Activated naive CD4-positive, alpha-beta T cell treated with anti-CD3 and anti-CD28 coated beads for 36 hours (primary cell): ENCODE results near the gene GJA3. TPM values are rescaled to one million over a fixed set of nuclear protein-coding genes. Genes with fewer than 3 reads are reported as not detected.

Experiments used
- CTCF ChIA-PET: fragments of 350-600 bp; sonication (Branson Sonifier 250); formaldehyde crosslinking; loops from one replicate; lab custom pipeline; 2021; ENCODE audit warnings: antibody characterized with exemption; lab: Charles Lee
- DNase-seq: peaks from one replicate; pipeline ENCODE4 v3.0.0-alpha.2; 2020
- H3K27ac Mint-ChIP-seq: one replicate; pipeline ENCODE4 v1.8.0; 2021; ENCODE audit warnings: mild to moderate bottlenecking, mixed read lengths
- H3K27me3 Mint-ChIP-seq: one replicate; pipeline ENCODE4 v1.8.0; 2021; ENCODE audit warnings: low read depth, mixed read lengths
- H3K36me3 Mint-ChIP-seq: one replicate; pipeline ENCODE4 v1.8.0; 2021; ENCODE audit warnings: low read depth, mixed read lengths
- H3K4me1 Mint-ChIP-seq: one replicate; pipeline ENCODE4 v1.8.0; 2021; ENCODE audit warnings: low read depth, mixed read lengths
- H3K4me3 Mint-ChIP-seq: one replicate; pipeline ENCODE4 v1.8.0; 2021; ENCODE audit warnings: mild to moderate bottlenecking, moderate library complexity, mixed read lengths
- H3K9me3 Mint-ChIP-seq: one replicate; pipeline ENCODE4 v1.8.0; 2021; ENCODE audit warnings: mixed read lengths
- intact Hi-C: fragments of 100-400 bp; cut with micrococcal nuclease; formaldehyde crosslinking; loops from one replicate; pipeline ENCODE4 v1.15.1; 2023
- total RNA-seq, 2 experiments: library from RNA; stranded (reverse); gene quantifications; one replicate each; pipeline ENCODE4 v1.2.3, GENCODE V29; 2021

GJA3 gene
- total RNA-seq, 2 experiments from 2014 or later: 0.05 to 0.10 TPM

DNA sequence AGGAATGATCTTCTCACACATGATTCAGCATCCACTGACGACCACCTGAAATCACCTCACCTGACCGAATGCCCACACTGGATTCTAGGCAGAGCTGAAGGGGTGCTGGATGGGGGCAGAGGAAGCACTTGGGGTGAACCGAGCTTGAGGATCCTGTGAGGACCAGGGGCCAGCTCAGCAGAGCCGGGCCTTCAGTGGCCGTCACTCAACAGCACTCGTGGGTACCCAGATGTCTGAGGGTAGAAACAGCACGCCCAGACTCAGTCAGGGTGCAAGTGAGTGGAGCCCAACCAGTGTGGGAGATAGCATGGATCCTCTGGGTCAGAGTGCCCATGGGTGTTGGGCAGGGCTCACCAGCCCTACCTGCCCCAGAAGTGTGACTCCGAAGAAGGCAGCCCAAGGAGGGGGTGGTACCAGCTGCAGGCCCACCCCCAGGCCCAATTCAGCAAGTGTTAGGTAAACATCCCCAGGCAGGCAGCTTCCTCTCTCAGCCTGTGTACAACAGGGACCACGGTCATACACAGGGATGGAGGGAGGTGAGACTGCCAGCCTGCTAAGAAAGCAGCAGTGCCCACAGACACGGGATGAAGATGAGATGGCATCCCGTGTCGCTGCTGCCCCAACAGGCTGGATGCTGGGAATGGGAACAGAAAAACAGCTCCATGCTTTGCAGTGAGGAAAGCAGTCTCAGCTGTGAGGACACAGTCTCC, 16.6 kb downstream of the GJA3 start:
- no peak overlapping the region for H3K4me3 Mint-ChIP-seq
- H3K27ac Mint-ChIP-seq: no peak overlapping the region
- CTCF ChIA-PET: interaction anchor here (1.7 kb wide), 1 partner anchor 17 kb away, joined by 7 read pairs; no protein-coding TSS in a partner anchor
- peaks cover 9% of the 10 kb centered on the region for H3K4me1 Mint-ChIP-seq
- H3K36me3 Mint-ChIP-seq: no peaks in the 10 kb centered on the region
- no peaks in the 10 kb centered on the region for H3K9me3 Mint-ChIP-seq
- intact Hi-C loops: no loop called here
- peaks cover 34% of the 10 kb centered on the region for H3K27me3 Mint-ChIP-seq
- no peak for DNase-seq

DNA sequence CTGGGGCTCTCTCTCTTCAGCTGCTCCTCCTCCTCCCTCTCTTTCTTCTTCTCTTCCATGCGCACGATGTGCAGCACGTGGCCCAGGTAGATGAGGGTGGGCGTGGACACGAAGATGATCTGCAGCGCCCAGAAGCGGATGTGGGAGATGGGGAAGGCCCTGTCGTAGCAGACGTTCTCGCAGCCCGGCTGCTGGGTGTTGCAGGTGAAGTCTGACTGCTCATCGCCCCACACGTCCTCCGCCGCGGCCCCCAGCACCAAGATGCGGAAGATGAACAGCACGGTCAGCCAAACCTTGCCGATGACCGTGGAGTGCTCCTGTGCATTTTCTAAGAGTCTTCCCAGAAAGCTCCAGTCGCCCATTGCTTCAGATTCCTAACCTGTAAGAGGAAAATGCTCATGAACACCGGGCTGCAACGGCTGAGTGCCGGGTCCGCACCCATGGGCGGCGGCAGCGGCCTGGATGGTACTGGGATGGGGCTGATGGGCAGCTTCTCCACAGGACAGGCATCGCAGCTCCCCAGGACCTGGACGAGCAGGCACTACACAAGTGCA, 17.8 kb downstream of the GJA3 start:
- Mint-ChIP-seq H3K27me3 (peaks cover 39% of the 10 kb centered on the region), H3K27ac (no peak overlapping the region), H3K36me3 (no peaks in the 10 kb centered on the region), H3K9me3 (no peaks in the 10 kb centered on the region), H3K4me1 (peaks cover 9% of the 10 kb centered on the region), H3K4me3 (no peak overlapping the region)
- no peak for DNase-seq
- CTCF ChIA-PET: interaction anchor here (0.6 to 1.7 kb wide), 2 partner anchors 15 to 538 kb away, joined by 3 to 7 read pairs; no protein-coding TSS in a partner anchor
- intact Hi-C loops: no loop called here

DNA sequence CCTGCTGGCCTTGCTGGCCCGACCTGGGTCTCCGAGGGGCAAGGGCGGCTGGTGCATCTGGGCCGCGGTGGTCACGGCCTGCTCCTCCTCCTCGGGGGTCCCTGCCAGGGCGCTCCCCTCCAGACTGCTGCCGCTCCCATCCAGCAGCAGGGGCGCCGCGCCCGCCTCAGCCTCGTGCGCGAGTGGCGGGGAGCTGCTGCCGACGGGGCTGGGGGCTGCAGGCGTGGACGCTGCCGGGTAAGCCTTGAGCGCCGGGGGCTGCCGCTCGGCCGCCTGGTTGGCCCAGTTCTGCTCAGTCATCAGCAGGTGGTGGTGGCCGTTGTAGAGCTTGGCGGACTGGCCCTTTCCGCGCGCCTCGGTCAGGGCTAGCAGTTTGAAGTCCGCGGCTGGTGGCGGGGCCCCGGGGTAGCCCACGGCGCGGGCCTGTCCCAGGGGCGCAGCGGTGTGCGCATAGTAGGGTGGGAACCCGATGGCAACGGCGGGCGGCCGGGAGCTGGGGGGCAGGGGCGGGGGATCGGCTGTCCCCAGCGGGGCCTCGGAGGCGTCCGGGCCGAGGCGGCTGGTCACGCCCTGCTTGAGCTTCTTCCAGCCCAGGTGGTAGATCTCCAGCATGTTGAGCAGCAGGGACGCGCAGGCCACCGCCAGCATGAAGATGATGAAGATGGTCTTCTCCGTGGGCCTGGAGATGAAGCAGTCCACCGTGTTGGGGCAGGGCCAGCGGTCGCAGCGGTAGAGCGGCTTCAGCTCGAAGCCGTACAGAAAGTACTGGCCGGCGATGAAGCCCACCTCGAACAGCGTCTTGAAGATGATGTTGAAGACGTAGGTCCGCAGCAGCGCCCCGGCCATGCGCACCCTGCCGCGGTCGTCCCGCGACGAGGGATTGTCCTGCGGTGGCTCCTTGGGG, 18.6 kb downstream of the GJA3 start:
- Mint-ChIP-seq H3K4me1 (peaks cover 9% of the 10 kb centered on the region), H3K27ac (no peak overlapping the region), H3K36me3 (no peaks in the 10 kb centered on the region), H3K9me3 (no peaks in the 10 kb centered on the region), H3K4me3 (no peak overlapping the region), H3K27me3 (peaks cover 47% of the 10 kb centered on the region)
- intact Hi-C loops: no loop called here
- no peak for DNase-seq
- CTCF ChIA-PET: interaction anchor here (0.6 kb wide), 1 partner anchor 537 kb away, joined by 3 read pairs; no protein-coding TSS in a partner anchor

DNA sequence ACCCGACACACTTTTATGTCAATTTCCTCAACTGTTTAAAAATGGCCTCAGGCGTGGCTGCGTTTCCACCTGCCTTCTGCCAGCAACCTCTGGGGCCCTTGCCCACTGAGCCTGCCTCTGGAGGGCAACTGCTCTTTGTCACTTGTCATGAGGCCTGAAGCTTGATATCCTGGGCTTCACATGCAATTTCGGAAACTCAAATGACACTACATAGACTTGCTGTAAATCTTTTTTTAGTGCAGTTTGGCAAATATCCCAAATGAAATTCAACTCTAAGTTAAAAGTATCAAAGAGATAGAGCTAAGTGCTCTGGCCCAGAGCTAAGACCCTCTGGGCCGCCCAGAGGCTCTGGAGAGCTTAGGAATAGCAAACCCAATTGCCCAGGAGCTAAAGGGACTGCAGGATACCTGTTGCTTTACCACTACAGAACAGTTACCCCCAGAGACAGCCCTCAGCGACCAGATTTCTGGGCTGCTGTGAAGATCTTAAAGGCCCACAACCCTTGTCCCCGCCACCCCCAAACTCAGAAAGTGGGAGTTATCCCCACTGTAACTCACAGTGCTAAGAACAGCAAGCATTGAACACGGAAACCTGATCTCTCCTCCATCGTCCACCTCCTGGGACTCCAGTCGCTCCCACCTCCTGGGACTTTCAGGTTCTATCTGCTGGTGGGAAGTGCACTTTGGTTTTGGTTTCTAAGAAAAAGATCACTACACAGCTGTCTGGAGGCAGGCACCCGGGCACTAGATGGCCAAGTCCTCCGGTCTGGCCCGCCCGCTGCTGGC, 19.4 kb downstream of the GJA3 start:
- no peak for DNase-seq
- CTCF ChIA-PET: no interaction called here
- H3K9me3 Mint-ChIP-seq: no peaks in the 10 kb centered on the region
- H3K27me3 Mint-ChIP-seq: peaks cover 52% of the 10 kb centered on the region
- no peaks in the 10 kb centered on the region for H3K36me3 Mint-ChIP-seq
- peaks cover 9% of the 10 kb centered on the region for H3K4me1 Mint-ChIP-seq
- H3K27ac Mint-ChIP-seq: no peak overlapping the region
- intact Hi-C loops: no loop called here
- H3K4me3 Mint-ChIP-seq: no peak overlapping the region

DNA sequence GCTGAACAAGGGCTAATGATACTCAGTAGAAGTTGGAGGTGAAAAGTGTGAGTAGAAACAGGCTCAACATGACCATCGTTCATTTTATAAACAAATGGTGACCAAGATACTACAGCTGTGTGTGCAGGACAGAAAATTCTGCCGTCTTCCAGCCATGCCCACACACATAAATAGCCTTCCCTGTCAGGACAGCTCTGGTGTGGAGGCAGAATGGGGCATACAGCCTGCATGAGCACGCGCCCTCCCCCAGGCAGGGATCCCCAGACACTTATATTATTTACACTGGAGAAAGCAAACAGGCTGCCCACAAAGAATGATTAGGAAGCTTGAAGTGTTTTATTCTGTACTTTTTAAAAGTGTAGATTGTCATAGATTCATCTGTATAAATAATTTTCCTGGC, 20.4 kb downstream of the GJA3 start:
- no peak for DNase-seq
- Mint-ChIP-seq H3K27me3 (peaks cover 47% of the 10 kb centered on the region), H3K4me1 (peaks cover 9% of the 10 kb centered on the region), H3K4me3 (no peak overlapping the region), H3K27ac (no peak overlapping the region), H3K36me3 (no peaks in the 10 kb centered on the region), H3K9me3 (no peaks in the 10 kb centered on the region)
- CTCF ChIA-PET: interaction anchor here (0.8 kb wide), 1 partner anchor 191 kb away, joined by 3 read pairs; no protein-coding TSS in a partner anchor
- intact Hi-C loops: no loop called here

DNA sequence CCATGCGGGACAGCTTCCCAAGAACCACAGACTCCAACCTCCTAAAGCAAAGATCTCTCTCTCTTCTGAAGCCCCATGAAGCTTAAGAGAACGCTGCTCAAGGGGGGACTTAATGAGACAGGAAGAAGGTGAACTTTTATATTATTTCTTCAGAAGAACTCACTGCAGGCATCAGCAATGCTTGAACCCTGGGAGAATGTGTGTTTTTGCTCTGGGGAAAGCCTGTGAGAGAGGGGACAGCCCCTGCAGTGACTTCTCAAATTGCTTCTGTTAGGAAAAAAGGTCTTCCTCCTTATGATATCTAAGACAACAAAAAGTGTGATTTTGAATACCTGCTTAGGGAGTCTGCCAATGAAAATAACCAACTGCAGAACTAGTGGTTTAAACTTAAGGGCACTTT, 23.0 kb downstream of the GJA3 start:
- intact Hi-C loops: no loop called here
- H3K27me3 Mint-ChIP-seq: peaks cover 44% of the 10 kb centered on the region
- no peaks in the 10 kb centered on the region for H3K9me3 Mint-ChIP-seq
- H3K4me1 Mint-ChIP-seq: peaks cover 8% of the 10 kb centered on the region
- no peak for DNase-seq
- CTCF ChIA-PET: interaction anchor here (0.6 to 1.5 kb wide), 3 partner anchors 9 to 205 kb away, joined by 3 to 5 read pairs (median 3); no protein-coding TSS in a partner anchor
- H3K4me3 Mint-ChIP-seq: no peak overlapping the region
- no peak overlapping the region for H3K27ac Mint-ChIP-seq
- no peaks in the 10 kb centered on the region for H3K36me3 Mint-ChIP-seq

DNA sequence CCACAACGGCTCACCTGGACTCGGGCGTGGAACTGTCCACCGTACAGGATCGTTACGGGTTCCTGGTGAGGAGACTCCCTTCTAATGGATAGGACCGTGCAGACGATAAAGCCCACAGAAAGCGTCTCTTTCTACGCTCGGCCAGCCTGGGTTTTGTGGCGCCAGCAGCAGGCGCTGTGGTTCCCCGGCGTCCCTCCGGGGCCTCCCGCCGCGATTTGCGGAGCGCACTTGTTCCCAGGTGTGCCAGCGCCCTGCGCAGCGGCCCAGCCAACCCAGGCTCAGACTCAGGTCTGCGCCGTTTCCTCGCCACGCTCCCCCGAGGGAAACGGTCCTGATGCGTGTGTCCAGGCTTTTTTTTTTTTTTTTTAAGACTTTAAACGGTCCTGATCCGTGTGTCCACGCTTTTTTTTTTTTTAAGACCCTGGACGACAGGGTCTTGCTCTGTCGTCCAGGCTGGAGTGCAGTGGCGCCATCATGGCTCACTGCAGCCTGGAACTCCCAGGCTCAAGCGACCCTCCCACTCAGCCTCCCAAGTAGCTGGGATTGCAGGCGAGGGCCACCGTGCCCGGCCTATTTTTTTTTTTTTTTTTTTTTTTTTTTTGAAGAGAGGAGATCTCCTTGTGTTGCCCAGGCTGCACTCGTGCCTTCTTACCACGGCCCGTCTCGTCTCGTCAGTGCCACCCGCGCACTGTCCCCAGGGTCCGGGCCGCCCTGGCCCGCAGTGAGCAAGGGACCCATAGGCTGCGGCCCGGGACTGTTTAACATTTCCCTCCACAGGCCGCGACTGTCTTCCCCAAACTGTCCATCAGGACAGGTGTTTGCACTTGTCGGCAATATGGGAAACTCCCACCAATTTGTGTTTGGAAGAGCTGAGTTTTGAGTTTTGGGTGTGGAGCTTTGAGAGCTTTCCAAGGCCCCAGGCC, 23.8 kb downstream of the GJA3 start:
- peaks cover 41% of the 10 kb centered on the region for H3K27me3 Mint-ChIP-seq
- CTCF ChIA-PET: interaction anchor here (0.6 to 1.5 kb wide), 4 partner anchors 9 to 204 kb away, joined by 3 to 5 read pairs (median 4); no protein-coding TSS in a partner anchor
- peak; percentile 61 for DNase-seq
- no peaks in the 10 kb centered on the region for H3K36me3 Mint-ChIP-seq
- intact Hi-C loops: loop anchor here (1.0 kb wide), 1 partner anchor 26 kb away; no protein-coding TSS in a partner anchor
- H3K4me1 Mint-ChIP-seq: peaks cover 3% of the 10 kb centered on the region
- no peak overlapping the region for H3K27ac Mint-ChIP-seq
- no peak overlapping the region for H3K4me3 Mint-ChIP-seq
- no peaks in the 10 kb centered on the region for H3K9me3 Mint-ChIP-seq

DNA sequence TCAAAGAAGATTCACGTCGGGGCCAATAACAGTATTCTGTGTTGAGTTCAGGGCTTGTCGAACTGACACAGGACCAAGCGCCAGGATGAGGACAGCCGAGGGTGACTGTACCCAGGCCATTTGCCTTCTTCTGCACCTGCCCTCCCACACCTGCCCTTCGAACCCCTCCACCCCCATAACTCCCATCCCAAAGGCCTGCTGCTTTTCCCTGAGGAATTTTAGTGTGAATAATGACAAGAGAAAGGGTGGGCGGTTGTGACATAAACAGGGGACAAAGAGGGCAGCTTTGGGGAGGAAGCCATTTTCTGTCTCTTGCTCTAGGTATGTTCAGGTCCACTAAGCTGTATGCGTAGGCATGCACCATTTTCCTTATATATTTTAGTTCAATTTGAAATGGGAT, 26.1 kb downstream of the GJA3 start:
- Mint-ChIP-seq H3K27ac (no peak overlapping the region), H3K4me1 (no peaks in the 10 kb centered on the region), H3K4me3 (no peak overlapping the region), H3K27me3 (peaks cover 29% of the 10 kb centered on the region), H3K9me3 (no peaks in the 10 kb centered on the region), H3K36me3 (no peaks in the 10 kb centered on the region)
- CTCF ChIA-PET: interaction anchor here (0.8 kb wide), 1 partner anchor 25 kb away, joined by 3 read pairs; no protein-coding TSS in a partner anchor
- DNase-seq: no peak
- intact Hi-C loops: no loop called here

DNA sequence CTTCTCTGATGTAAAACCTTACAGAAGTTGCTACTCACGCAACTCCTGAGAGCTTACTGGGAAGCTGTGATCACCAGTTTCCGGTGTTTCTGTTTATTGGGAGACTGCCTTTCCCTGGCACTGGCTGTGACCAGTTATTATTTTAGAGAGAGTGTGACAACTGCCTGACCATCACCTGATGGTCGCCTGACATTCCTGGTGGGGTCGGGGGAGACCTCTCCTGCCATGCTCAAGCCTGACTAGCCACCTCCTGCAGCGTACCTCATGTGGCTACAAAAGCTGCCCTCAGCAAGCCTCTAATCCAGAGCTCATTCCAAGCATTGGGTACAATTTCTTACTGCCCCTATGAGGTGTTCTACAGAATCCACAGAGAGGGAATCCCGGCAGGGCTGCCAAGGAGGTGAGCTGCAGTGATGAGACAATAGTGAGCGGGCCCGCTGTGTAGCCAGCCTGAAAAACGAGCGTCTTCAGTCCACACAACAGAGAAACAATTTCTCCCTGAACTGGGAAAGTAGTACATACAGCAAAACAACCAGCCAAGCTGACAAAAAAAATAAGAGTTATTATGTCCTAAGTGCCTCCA, 28.7 kb downstream of the GJA3 start:
- Mint-ChIP-seq H3K4me1 (no peaks in the 10 kb centered on the region), H3K4me3 (no peak overlapping the region), H3K9me3 (no peaks in the 10 kb centered on the region), H3K36me3 (no peaks in the 10 kb centered on the region), H3K27ac (no peak overlapping the region), H3K27me3 (peaks cover 19% of the 10 kb centered on the region)
- DNase-seq: no peak
- CTCF ChIA-PET: interaction anchor here (0.6 to 1.4 kb wide), 2 partner anchors 28 to 31 kb away, joined by 4 to 5 read pairs; no protein-coding TSS in a partner anchor
- intact Hi-C loops: no loop called here

DNA sequence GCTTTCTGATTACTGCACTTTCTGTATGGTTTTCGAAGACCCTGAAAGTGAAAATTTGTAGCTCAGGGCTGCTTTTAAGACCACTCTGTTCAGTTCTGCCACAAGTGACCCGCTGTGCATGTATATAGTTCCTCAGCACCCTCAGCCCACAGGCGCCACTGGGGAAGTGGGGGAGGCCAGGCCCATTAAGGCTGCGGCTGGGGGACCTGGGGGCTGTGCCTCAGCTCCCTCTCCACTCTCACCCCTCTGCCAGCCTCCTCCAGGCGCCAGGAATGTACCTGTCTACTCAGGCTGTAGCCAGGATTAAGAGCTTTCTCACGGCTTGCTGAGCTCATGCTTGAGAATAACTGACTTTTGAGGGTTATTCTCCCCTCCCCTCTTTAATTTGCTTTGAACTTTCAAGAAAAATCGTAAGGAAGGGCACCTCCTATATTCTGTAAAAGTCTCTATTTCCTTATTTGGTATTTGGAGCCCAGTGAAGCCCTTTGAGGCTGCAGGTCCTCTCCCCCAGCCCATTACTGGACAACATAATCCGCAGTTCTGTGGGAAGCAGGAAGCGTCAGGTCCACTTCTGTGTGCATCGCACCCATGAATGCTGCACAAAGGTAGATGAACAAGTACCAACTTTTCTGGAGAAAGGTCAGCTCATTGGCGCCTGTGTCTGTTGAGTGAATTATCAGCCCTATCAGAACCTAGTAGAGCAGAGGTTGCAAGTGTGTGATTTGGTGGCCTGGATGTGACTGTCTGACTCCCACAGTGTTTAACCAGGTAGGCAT, 29.6 kb downstream of the GJA3 start:
- Mint-ChIP-seq H3K27me3 (peaks cover 19% of the 10 kb centered on the region), H3K4me1 (no peaks in the 10 kb centered on the region), H3K4me3 (no peak overlapping the region), H3K36me3 (no peaks in the 10 kb centered on the region), H3K9me3 (no peaks in the 10 kb centered on the region), H3K27ac (no peak overlapping the region)
- CTCF ChIA-PET: interaction anchor here (1.4 kb wide), 1 partner anchor 29 kb away, joined by 4 read pairs; no protein-coding TSS in a partner anchor
- intact Hi-C loops: no loop called here
- DNase-seq: no peak
